ENCODE data around the gene FOXO3. TPM values are rescaled to one million over a fixed set of nuclear protein-coding genes. Genes with fewer than 3 reads are reported as not detected.
A peak's percentile ranks its signal among the peaks of the same experiment; 100 is the strongest.

FOXO3 gene
- polyA plus RNA-seq, 1 of the 3 experiments (the other 2 are of a cell fraction) = 8.1 TPM

- no peak for TF ChIP-seq FOXJ3 (CRISPR knock-in tag; IDR thresholded peaks at IDR 0.05)
- no peak for TF ChIP-seq RFX5 (IDR thresholded peaks at IDR 0.05; ENCODE audit: low read length)
- TF ChIP-seq RAD21 (IDR thresholded peaks at IDR 0.05; ENCODE audit: low read length) = no peak
- TF ChIP-seq YY1 (IDR thresholded peaks at IDR 0.05; ENCODE audit: low read depth) = 0 out of 2 replicates have a peak, but pooled peaks have one; percentile 32
- peak; percentile 89 for TF ChIP-seq TEAD4 (IDR thresholded peaks at IDR 0.05; ENCODE audit: borderline replicate concordance, insufficient read depth)
- peak; percentile 53; the same call in 1 of the 2 replicates for TF ChIP-seq POLR2AphosphoS5 (IDR thresholded peaks at IDR 0.05; ENCODE audit: low read depth, low read length)
- TF ChIP-seq ZBTB33 (IDR thresholded peaks at IDR 0.05; ENCODE audit: borderline replicate concordance, low read depth) = peak; percentile 53
- TF ChIP-seq FOXM1 (IDR thresholded peaks at IDR 0.05; ENCODE audit: low read depth) = peak; percentile 85; the same call in 1 of the 2 replicates
- no peak for TF ChIP-seq SIN3A (IDR thresholded peaks at IDR 0.05; ENCODE audit: borderline replicate concordance, low read depth, low read length)
- 0 out of 2 replicates have a peak, but pooled peaks have one; percentile 34 for TF ChIP-seq MXI1 (IDR thresholded peaks at IDR 0.05; ENCODE audit: low read depth, low read length)
- TF ChIP-seq REST (IDR thresholded peaks at IDR 0.05; ENCODE audit: low read depth, low read length) = no peak
- TF ChIP-seq USF1 (IDR thresholded peaks at IDR 0.05; ENCODE audit: borderline replicate concordance, low read depth) = peak; percentile 43
- TF ChIP-seq NRF1 (IDR thresholded peaks at IDR 0.05; ENCODE audit: low read depth, low read length) = no peak
- peak; percentile 93 for TF ChIP-seq MEF2A (IDR thresholded peaks at IDR 0.05; ENCODE audit: borderline replicate concordance, low read depth)
- no peak for TF ChIP-seq SMC3 (IDR thresholded peaks at IDR 0.05; ENCODE audit: low read depth, low read length)
- no peak for TF ChIP-seq GABPA (IDR thresholded peaks at IDR 0.05; ENCODE audit: low read depth)
- TF ChIP-seq IRF3 (IDR thresholded peaks at IDR 0.05; ENCODE audit: low read depth, low read length) = no peak
- TF ChIP-seq NFIC (IDR thresholded peaks at IDR 0.05; ENCODE audit: borderline replicate concordance) = peak; percentile 73
- no peak for TF ChIP-seq GATA2 (CRISPR knock-in tag; IDR thresholded peaks at IDR 0.05)
- peak; percentile 77 for TF ChIP-seq RXRA (IDR thresholded peaks at IDR 0.05; ENCODE audit: borderline replicate concordance, low read depth)
- no peak for TF ChIP-seq RCOR1 (IDR thresholded peaks at IDR 0.05; ENCODE audit: low read length)
- peak; percentile 74 for TF ChIP-seq PBX3 (IDR thresholded peaks at IDR 0.05)
Measured at GRCh38 chr6:108564178-108564577, 3.5 kb downstream of the FOXO3 start (continued).

Data from SK-N-SH (cell line).